ENCODE data around the gene OR9Q1.
"Not testable (repeated sequence)": the region's sequence is repeated elsewhere in the genome, so short reads cannot be mapped to it uniquely, and the experiment has no call there.

The OR9Q1 gene

GRCh38 chr11:58204042-58204441 lies 180.4 kb downstream of the OR9Q1 start, which contains the start of gene OR1S2:
OR1S2 (minus strand) TSS chr11:58204142; CDS start chr11:58204142, 0 bp downstream.
- no peak within 1 kb of the TSS for H3K4me3 ChIP-seq (ENCODE audit: low read depth, low read length)
- no peak for DNase-seq (ENCODE audit: low read depth)

- not testable (repeated sequence) for DNase-seq (ENCODE audit: low read depth); H3K4me3 ChIP-seq (ENCODE audit: low read depth, low read length)
Measured at GRCh38 chr11:58212420-58212819, 188.7 kb downstream of the OR9Q1 start, which contains the start of gene OR1S1. OR1S1 (plus strand) TSS chr11:58212720.

GRCh38 chr11:58216476-58216875 lies 192.8 kb downstream of the OR9Q1 start:
- H3K4me3 ChIP-seq (ENCODE audit: low read depth, low read length): no peak overlapping the region
- DNase-seq (ENCODE audit: low read depth): no peak

GRCh38 chr11:58222721-58223120 lies 199.0 kb downstream of the OR9Q1 start:
- no peak for DNase-seq (ENCODE audit: low read depth)
- no peak overlapping the region for H3K4me3 ChIP-seq (ENCODE audit: low read depth, low read length)

- DNase-seq (ENCODE audit: low read depth): no peak
- H3K4me3 ChIP-seq (ENCODE audit: low read depth, low read length): no peak overlapping the region
Measured at GRCh38 chr11:58227956-58228615, 204.4 kb downstream of the OR9Q1 start.
